ENCODE results near the gene PHKA1. TPM values are rescaled to one million over a fixed set of nuclear protein-coding genes. Genes with fewer than 3 reads are reported as not detected.

The PHKA1 gene
- total RNA-seq, 1 experiment from 2014 or later = 5.1 TPM

GRCh38 chrX:72576141-72576894, 137.8 kb downstream of the PHKA1 start:
- no TSS peak for BruUV-seq (replicated peaks)
- ChIA-PET POLR2A (no interaction called here), CTCF (no interaction called here)
- no peak overlapping the region for H3K27ac Mint-ChIP-seq (ENCODE audit: unreplicated experiment)
- H3K4me3 Mint-ChIP-seq (ENCODE audit: unreplicated experiment) = no peak overlapping the region
- DNase-seq = no peak
- intact Hi-C loops (cut with micrococcal nuclease; ENCODE audit: unreplicated experiment) = no loop called here
- H3K4me1 ChIP-seq = no peaks in the 10 kb centered on the region
- no peak overlapping the region for H3K4me3 ChIP-seq (ENCODE audit: low read depth, low read length)
- no peaks in the 10 kb centered on the region for H3K9me3 Mint-ChIP-seq (ENCODE audit: unreplicated experiment)
- no peaks in the 10 kb centered on the region for H3K36me3 ChIP-seq (ENCODE audit: control insufficient read depth, insufficient read depth, low read length)
- H3K27me3 Mint-ChIP-seq (ENCODE audit: insufficient read depth, unreplicated experiment) = no peaks in the 10 kb centered on the region
- H3K36me3 Mint-ChIP-seq (ENCODE audit: insufficient read depth, unreplicated experiment) = no peaks in the 10 kb centered on the region
- H3K27me3 ChIP-seq (replicated peaks; ENCODE audit: control insufficient read depth, insufficient read depth, low read length) = no peaks in the 10 kb centered on the region
- no peak for TF ChIP-seq CTCF (IDR thresholded peaks at IDR 0.05; ENCODE audit: insufficient read depth in 1 of 2, low read depth in 1 of 2, low read length in 1 of 2, severe bottlenecking in 1 of 2, unreplicated experiment in 1 of 2)
- no peaks in the 10 kb centered on the region for H3K4me1 Mint-ChIP-seq (ENCODE audit: low read depth, unreplicated experiment)
- no peaks in the 10 kb centered on the region for H3K9me3 ChIP-seq

DNA sequence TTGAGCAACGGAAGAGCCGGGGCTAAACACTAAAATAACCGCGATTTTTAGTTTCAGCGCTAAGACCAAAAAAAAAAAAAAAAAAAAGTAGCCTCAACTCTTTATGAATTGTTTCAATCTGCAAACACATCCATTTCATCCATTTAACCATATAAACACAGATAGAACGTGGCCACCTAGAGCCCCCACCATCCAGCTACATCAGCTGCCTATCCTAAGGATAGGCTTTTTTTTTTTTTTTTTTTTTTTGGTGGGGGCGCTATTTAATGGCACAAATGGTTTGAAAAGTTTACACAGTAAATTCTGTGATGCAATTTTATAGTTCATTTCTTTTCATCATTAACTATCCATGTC, 141.0 kb downstream of the PHKA1 start:
- peak overlapping the region; percentile 50 for H3K4me3 ChIP-seq (ENCODE audit: low read depth, low read length)
- no peaks in the 10 kb centered on the region for H3K27me3 ChIP-seq (replicated peaks; ENCODE audit: control insufficient read depth, insufficient read depth, low read length)
- no peak for TF ChIP-seq CTCF (IDR thresholded peaks at IDR 0.05; ENCODE audit: insufficient read depth in 1 of 2, low read depth in 1 of 2, low read length in 1 of 2, severe bottlenecking in 1 of 2, unreplicated experiment in 1 of 2)
- peak overlapping the region; percentile 4 for H3K27ac Mint-ChIP-seq (ENCODE audit: unreplicated experiment)
- CTCF ChIA-PET = interaction anchor here (0.6 kb wide), 1 partner anchor 11 kb away, joined by 3 read pairs; no protein-coding TSS in a partner anchor
- intact Hi-C loops (cut with micrococcal nuclease; ENCODE audit: unreplicated experiment) = no loop called here
- H3K27me3 Mint-ChIP-seq (ENCODE audit: insufficient read depth, unreplicated experiment) = no peaks in the 10 kb centered on the region
- H3K4me3 Mint-ChIP-seq (ENCODE audit: unreplicated experiment) = peak overlapping the region; percentile 73
- no TSS peak for BruUV-seq (replicated peaks)
- POLR2A ChIA-PET = interaction anchor here (0.7 kb wide), 1 partner anchor 1961 kb away, joined by 8 read pairs; no protein-coding TSS in a partner anchor
- DNase-seq = no peak
- no peaks in the 10 kb centered on the region for H3K9me3 Mint-ChIP-seq (ENCODE audit: unreplicated experiment)
- H3K36me3 ChIP-seq (ENCODE audit: control insufficient read depth, insufficient read depth, low read length) = no peaks in the 10 kb centered on the region
- H3K4me1 ChIP-seq = no peaks in the 10 kb centered on the region
- no peaks in the 10 kb centered on the region for H3K36me3 Mint-ChIP-seq (ENCODE audit: insufficient read depth, unreplicated experiment)
- no peaks in the 10 kb centered on the region for H3K9me3 ChIP-seq
- no peaks in the 10 kb centered on the region for H3K4me1 Mint-ChIP-seq (ENCODE audit: low read depth, unreplicated experiment)

- H3K9me3 Mint-ChIP-seq (ENCODE audit: unreplicated experiment) = no peaks in the 10 kb centered on the region
- peak within 1 kb of the TSS; percentile 4 for H3K27ac Mint-ChIP-seq (ENCODE audit: unreplicated experiment)
- Histone ChIP-seq H3K36me3 (ENCODE audit: control insufficient read depth, insufficient read depth, low read length) (no peaks in the 10 kb centered on the region), H3K4me1 (no peaks in the 10 kb centered on the region), H3K9me3 (no peaks in the 10 kb centered on the region), H3K27me3 (replicated peaks; ENCODE audit: control insufficient read depth, insufficient read depth, low read length) (no peaks in the 10 kb centered on the region), H3K4me3 (ENCODE audit: low read depth, low read length) (peak within 1 kb of the TSS; percentile 50)
- H3K4me3 Mint-ChIP-seq (ENCODE audit: unreplicated experiment) = peak within 1 kb of the TSS; percentile 73
- no peaks in the 10 kb centered on the region for H3K4me1 Mint-ChIP-seq (ENCODE audit: low read depth, unreplicated experiment)
- intact Hi-C loops (cut with micrococcal nuclease; ENCODE audit: unreplicated experiment) = no loop called here
- H3K36me3 Mint-ChIP-seq (ENCODE audit: insufficient read depth, unreplicated experiment) = no peaks in the 10 kb centered on the region
- peak; percentile 53 to 62 for DNase-seq
- POLR2A ChIA-PET = interaction anchor here (0.6 to 0.7 kb wide), 2 partner anchors 11 to 1962 kb away, joined by 3 to 8 read pairs; no protein-coding TSS in a partner anchor
- TF ChIP-seq CTCF (IDR thresholded peaks at IDR 0.05; ENCODE audit: insufficient read depth in 1 of 2, low read depth in 1 of 2, low read length in 1 of 2, severe bottlenecking in 1 of 2, unreplicated experiment in 1 of 2) = no peak
- BruUV-seq (replicated peaks) = no TSS peak
- CTCF ChIA-PET = interaction anchor here (0.6 kb wide), 1 partner anchor 10 kb away, joined by 3 read pairs; no protein-coding TSS in a partner anchor
- H3K27me3 Mint-ChIP-seq (ENCODE audit: insufficient read depth, unreplicated experiment) = no peaks in the 10 kb centered on the region
Measured at GRCh38 chrX:72572248-72573157, 141.6 kb downstream of the PHKA1 start, which contains the start of gene HDAC8. TSS of gene HDAC8 (minus strand) at chrX:72572843. CDS start at chrX:72572761, 82 bp downstream.

All from Caco-2 (cell line).